Activated naive CD4-positive, alpha-beta T cell treated with anti-CD3 and anti-CD28 coated beads, Interleukin-2, amount 50 U/mL, for 72 hours (primary cell): Measurements from ENCODE around the gene SMAD3. TPM values are rescaled to one million over a fixed set of nuclear protein-coding genes. Genes with fewer than 3 reads are reported as not detected.

Experiments used
- ATAC-seq, 2 donors: fragments of 150-1000 bp; cut with Tn5 transposase; 2 replicates each; pipeline ENCODE4 v1.10.0; 2021; ENCODE audit warnings: mild to moderate bottlenecking in 2 of 2, moderate library complexity in 2 of 2
- DNase-seq, 2 donors: peaks; one replicate each; pipeline ENCODE4 v3.0.0; 2021 to 2022; ENCODE audit warnings: low spot score in 2 of 2
- H3K27ac Mint-ChIP-seq, 2 donors: one replicate each; pipeline ENCODE4 v1.8.0; 2022; ENCODE audit warnings: mild to moderate bottlenecking in 2 of 2, mixed read lengths in 2 of 2
- H3K36me3 Mint-ChIP-seq, 2 donors: one replicate each; pipeline ENCODE4 v1.8.0; 2022; ENCODE audit warnings: mixed read lengths in 2 of 2
- H3K9me3 Mint-ChIP-seq, 2 donors: one replicate each; pipeline ENCODE4 v1.8.0; 2022; ENCODE audit warnings: mixed read lengths in 2 of 2
- total RNA-seq, 2 donors: library from RNA; stranded (reverse); gene quantifications; one replicate each; pipeline ENCODE4 v1.2.3, GENCODE V29; 2022

SMAD3 gene
- total RNA-seq, 2 donors from 2014 or later, result 15.4 to 75.9 TPM

GRCh38 chr15:67176195-67176971 lies 111.0 kb downstream of the SMAD3 start:
- no peak for ATAC-seq
- DNase-seq, result no peak
- Mint-ChIP-seq H3K36me3 (peaks cover 5 to 59% of the 10 kb centered on the region in 2 donors), H3K27ac (peak overlapping the region; percentile 78 to 82), H3K9me3 (no peaks in the 10 kb centered on the region)

GRCh38 chr15:67177752-67178151 lies 112.3 kb downstream of the SMAD3 start:
- no peak overlapping the region for H3K27ac Mint-ChIP-seq
- H3K36me3 Mint-ChIP-seq, result peaks cover 5 to 46% of the 10 kb centered on the region in 2 donors
- ATAC-seq (no peak), DNase-seq (no peak)
- no peaks in the 10 kb centered on the region for H3K9me3 Mint-ChIP-seq

GRCh38 chr15:67178569-67179210 lies 113.3 kb downstream of the SMAD3 start:
- H3K27ac Mint-ChIP-seq, result peak overlapping the region in 1 of 2 donors; percentile 41

GRCh38 chr15:67179411-67179995 lies 114.1 kb downstream of the SMAD3 start:
- no peak for DNase-seq
- no peak for ATAC-seq
- no peaks in the 10 kb centered on the region for H3K9me3 Mint-ChIP-seq
- no peak overlapping the region for H3K27ac Mint-ChIP-seq
- H3K36me3 Mint-ChIP-seq, result peaks cover 5 to 29% of the 10 kb centered on the region in 2 donors

More at GRCh38 chr15:67178569-67179210, 113.3 kb downstream of the SMAD3 start:
- Mint-ChIP-seq H3K36me3 (peaks cover 5 to 36% of the 10 kb centered on the region in 2 donors), H3K9me3 (no peaks in the 10 kb centered on the region)
- no peak for DNase-seq
- ATAC-seq, result no peak

GRCh38 chr15:67180035-67180434 lies 114.6 kb downstream of the SMAD3 start:
- no peak for DNase-seq
- ATAC-seq, result no peak
- Mint-ChIP-seq H3K9me3 (no peaks in the 10 kb centered on the region), H3K36me3 (peaks cover 5 to 32% of the 10 kb centered on the region in 2 donors), H3K27ac (peak overlapping the region in 1 of 2 donors; percentile 0)

- Mint-ChIP-seq H3K9me3 (no peaks in the 10 kb centered on the region), H3K27ac (peak overlapping the region in 1 of 2 donors; percentile 50), H3K36me3 (peaks cover 5 to 38% of the 10 kb centered on the region in 2 donors)
These were observed 115.3 kb downstream of the SMAD3 start for GRCh38 chr15:67180514-67181191.

GRCh38 chr15:67181221-67181639 lies 115.8 kb downstream of the SMAD3 start:
- H3K36me3 Mint-ChIP-seq, result peaks cover 5 to 38% of the 10 kb centered on the region in 2 donors
- no peak for DNase-seq

More at GRCh38 chr15:67180514-67181191, 115.3 kb downstream of the SMAD3 start:
- ATAC-seq (no peak), DNase-seq (no peak)

GRCh38 chr15:67183443-67184169 lies 118.2 kb downstream of the SMAD3 start:
- no peak for DNase-seq
- no peak for ATAC-seq
- H3K27ac Mint-ChIP-seq, result peak overlapping the region in 1 of 2 donors; percentile 68
- no peaks in the 10 kb centered on the region for H3K9me3 Mint-ChIP-seq
- H3K36me3 Mint-ChIP-seq, result peaks cover 2 to 46% of the 10 kb centered on the region in 2 donors

More at GRCh38 chr15:67181221-67181639, 115.8 kb downstream of the SMAD3 start:
- no peaks in the 10 kb centered on the region for H3K9me3 Mint-ChIP-seq
- no peak for ATAC-seq
- H3K27ac Mint-ChIP-seq, result peak overlapping the region in 1 of 2 donors; percentile 50

GRCh38 chr15:67184208-67184925 lies 119.0 kb downstream of the SMAD3 start:
- peak overlapping the region; percentile 37 to 68 for H3K27ac Mint-ChIP-seq
- peaks cover 7 to 46% of the 10 kb centered on the region in 2 donors for H3K36me3 Mint-ChIP-seq
- no peaks in the 10 kb centered on the region for H3K9me3 Mint-ChIP-seq
- no peak for ATAC-seq
- DNase-seq, result no peak

- peaks cover 7 to 45% of the 10 kb centered on the region in 2 donors for H3K36me3 Mint-ChIP-seq
- ATAC-seq, result no peak
- H3K27ac Mint-ChIP-seq, result peak overlapping the region; percentile 37 to 70
- DNase-seq, result no peak
- no peaks in the 10 kb centered on the region for H3K9me3 Mint-ChIP-seq
These were observed 119.6 kb downstream of the SMAD3 start for GRCh38 chr15:67185051-67185450.

GRCh38 chr15:67185621-67186225 lies 120.3 kb downstream of the SMAD3 start:
- no peak for DNase-seq
- peaks cover 7 to 45% of the 10 kb centered on the region in 2 donors for H3K36me3 Mint-ChIP-seq
- peak; percentile 18 to 89 for ATAC-seq

GRCh38 chr15:67186226-67186649 lies 120.8 kb downstream of the SMAD3 start:
- Mint-ChIP-seq H3K27ac (peak overlapping the region; percentile 37 to 88), H3K36me3 (peaks cover 7 to 45% of the 10 kb centered on the region in 2 donors), H3K9me3 (no peaks in the 10 kb centered on the region)
- no peak for DNase-seq
- no peak for ATAC-seq

More at GRCh38 chr15:67185621-67186225, 120.3 kb downstream of the SMAD3 start:
- H3K9me3 Mint-ChIP-seq, result no peaks in the 10 kb centered on the region
- H3K27ac Mint-ChIP-seq, result peak overlapping the region; percentile 37 to 88

GRCh38 chr15:67186688-67187087 lies 121.3 kb downstream of the SMAD3 start:
- Mint-ChIP-seq H3K36me3 (peaks cover 7 to 46% of the 10 kb centered on the region in 2 donors), H3K27ac (peak overlapping the region; percentile 37 to 88), H3K9me3 (no peaks in the 10 kb centered on the region)
- DNase-seq (no peak), ATAC-seq (no peak)

GRCh38 chr15:67187351-67187854 lies 122.0 kb downstream of the SMAD3 start:
- H3K9me3 Mint-ChIP-seq, result no peaks in the 10 kb centered on the region
- peaks cover 7 to 53% of the 10 kb centered on the region in 2 donors for H3K36me3 Mint-ChIP-seq
- H3K27ac Mint-ChIP-seq, result peak overlapping the region; percentile 37 to 88
- DNase-seq (no peak), ATAC-seq (no peak)
